Activated T-helper 1 cell treated with anti-CD3 and anti-CD28 coated beads, Interleukin-2, amount 50 U/mL, for 16 hours (primary cell): Measurements from ENCODE around the gene BRD7.
"Not testable (repeated sequence)": the region's sequence is repeated elsewhere in the genome, so short reads cannot be mapped to it uniquely, and the experiment has no call there.

Experiments used
- DNase-seq, 2 donors: peaks; one replicate each; pipeline ENCODE4 v3.0.0-alpha.2; 2020; ENCODE audit warnings: low read depth in 1 of 2, low spot score in 1 of 2

Gene BRD7

DNA sequence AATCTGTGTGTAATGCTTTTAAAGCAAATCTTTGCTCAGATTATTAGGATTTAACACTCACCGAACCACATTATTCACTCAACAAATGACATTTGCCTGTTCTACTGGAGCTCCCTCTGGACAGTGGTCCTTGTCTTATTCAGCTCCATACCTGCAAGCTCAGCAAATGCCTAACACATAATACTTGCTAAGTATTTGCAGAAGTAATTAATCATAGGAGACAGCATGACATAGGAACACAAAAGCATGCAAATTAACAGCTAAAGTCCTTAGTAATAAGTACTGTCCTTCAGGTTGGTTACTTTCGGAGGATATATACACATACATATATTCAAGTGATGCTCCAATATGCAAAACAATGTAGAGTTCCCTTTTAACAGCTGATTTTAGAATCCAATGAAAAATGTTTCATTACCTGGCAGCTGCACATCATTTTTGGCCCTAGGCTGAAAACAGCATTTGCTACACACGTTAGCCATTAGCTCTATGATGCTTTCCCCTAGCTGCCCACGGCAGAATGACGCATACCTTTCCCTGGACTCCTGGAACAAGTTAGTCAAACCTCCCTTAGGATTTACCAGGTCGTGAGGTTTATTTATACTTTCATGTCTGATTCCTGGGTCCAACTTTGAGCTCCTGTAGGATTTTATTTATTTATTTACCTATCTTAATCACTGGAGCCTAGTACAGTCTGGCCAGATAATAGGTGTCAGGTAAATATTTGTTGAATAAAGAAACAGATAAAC lies 8.6 kb downstream of the BRD7 start:
- no peak for DNase-seq

DNA sequence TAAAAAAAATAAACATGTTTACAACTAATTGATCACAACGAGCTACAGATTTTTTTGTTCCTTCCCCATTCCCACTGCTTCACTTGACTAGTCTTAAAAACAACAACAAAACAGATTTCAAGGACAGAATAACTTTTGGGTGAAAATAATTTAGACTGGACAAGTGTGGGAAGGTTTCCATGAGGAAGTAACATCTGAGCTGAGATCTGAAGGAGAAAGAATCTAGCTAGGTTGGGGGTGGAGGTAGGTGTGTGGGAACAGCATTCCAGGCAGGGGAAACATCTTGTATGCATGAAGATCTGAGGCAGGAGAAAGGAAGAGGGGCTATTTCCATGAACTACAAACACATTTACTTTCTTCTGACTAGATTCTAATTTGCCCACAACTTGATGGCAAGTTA lies 9.2 kb downstream of the BRD7 start:
- no peak for DNase-seq

- no peak for DNase-seq
These were observed 13.9 kb downstream of the BRD7 start for GRCh38 chr16:50354629-50355456.

- no peak for DNase-seq
These were observed 14.7 kb downstream of the BRD7 start for GRCh38 chr16:50354082-50354481.

DNA sequence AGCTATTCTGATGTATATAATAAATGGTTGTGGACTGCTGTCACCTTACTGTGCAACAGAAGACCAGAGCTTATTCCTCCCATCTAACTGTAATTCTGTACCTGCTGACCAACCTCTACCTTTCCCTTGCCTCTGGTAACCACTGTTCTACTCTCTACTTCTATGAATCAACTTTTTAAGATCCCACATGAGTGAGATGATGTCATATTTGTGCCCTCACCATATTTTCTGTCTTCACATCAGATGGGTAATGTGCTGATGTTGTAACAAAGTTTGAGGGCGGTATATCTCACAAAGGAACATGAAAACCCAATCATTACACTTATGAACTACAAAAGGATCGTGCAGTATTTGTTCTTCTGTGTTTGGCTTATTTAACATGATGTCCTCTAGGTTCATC lies 16.8 kb downstream of the BRD7 start:
- no peak for DNase-seq

DNA sequence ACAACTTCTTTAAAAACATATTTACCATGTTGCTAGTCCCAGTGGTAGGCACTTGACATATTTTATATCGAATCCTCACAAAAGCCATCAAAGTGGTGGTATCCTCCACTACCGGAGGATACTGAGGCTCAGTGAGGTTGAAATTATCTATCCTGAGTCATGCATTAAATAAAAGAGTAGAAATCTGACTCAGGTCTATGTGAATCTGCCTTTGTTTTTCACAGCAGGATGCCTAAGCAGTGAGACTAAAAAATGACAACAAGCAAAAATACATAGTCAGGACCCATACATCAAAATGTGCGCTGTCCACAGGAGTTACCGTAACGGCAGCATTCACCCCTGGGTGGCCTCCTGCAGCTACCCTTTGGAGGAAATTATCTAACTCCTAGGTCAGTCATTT lies 17.7 kb downstream of the BRD7 start:
- no peak for DNase-seq

- DNase-seq: not testable (repeated sequence)
These were observed 23.6 kb downstream of the BRD7 start for GRCh38 chr16:50345210-50345609.

- DNase-seq: not testable (repeated sequence)
These were observed 25.2 kb downstream of the BRD7 start for GRCh38 chr16:50343566-50343965.

DNA sequence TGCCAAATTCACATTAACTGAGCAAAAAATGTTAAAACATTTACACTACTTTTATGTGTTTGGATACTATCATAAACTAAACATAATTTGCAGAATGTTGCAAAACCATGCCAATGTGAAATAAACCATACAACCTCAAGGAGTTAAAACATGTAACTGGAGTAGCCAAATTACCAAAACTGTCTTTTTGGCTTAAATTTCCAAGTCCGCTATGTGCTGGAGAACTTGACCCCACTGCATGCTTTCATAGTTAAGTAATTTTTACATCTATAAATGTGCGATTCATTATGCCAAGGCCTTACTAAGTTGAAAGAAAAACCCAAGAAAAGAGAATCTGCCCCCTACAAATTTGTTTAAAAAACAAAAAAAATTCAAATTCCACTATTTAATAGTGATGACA lies 28.2 kb downstream of the BRD7 start:
- no peak for DNase-seq

GRCh38 chr16:50338371-50339231 lies 30.2 kb downstream of the BRD7 start:
- DNase-seq: no peak

DNA sequence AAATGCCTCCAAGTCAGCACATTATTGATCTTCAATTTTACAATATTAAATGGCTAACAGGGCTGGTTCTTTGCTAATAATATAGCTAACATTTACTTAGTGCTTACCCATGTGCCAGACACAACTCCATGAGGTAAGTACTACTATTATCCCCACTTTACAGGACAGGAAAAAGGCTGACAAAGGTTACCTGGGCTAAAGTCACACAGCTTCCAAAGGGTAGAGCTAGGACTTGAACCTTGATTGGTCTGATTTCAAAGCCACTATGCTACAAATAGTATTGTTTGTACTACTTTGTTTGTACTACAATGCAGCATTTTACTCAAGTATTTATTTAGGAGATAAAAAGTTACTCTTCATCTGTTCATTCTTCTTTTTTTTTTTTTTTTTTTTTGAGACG lies 31.9 kb downstream of the BRD7 start:
- DNase-seq: no peak

DNA sequence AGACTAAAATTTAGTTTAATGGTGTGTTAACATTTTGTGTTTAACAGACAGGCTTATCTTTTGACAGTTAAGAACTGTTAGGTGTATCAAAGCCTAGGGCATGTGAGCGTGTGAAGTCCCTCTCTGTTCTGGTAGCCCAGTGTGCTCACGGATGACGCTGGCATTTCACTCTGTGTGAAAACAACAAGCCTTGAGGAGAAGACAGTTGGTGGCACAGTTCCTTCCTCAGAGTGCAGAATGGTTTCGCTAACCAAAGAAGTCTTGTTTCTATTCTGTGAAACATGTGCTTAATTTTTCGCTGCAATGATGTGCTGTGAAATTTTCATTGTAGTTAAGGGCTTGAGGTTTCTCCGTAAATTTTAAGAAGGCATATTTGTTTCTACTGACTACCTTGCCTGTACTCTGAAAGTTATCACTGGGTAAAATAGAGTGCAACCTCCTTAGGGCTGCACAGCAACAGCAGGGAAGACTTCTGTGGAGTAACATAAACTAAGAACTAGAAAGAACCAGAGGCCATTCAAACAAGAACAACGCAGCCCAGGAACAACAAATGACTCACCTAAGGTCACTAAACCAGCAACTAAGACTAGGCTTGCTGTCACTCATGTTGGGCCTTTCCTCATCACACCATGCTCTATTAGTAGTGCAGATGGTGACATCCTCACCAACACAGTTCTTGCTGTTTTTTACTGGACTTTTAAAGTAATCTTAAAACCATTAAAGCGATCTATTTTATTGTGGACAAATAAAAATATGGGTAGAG lies 33.4 kb downstream of the BRD7 start:
- peak in 1 of 2 donors; percentile 44 for DNase-seq

DNA sequence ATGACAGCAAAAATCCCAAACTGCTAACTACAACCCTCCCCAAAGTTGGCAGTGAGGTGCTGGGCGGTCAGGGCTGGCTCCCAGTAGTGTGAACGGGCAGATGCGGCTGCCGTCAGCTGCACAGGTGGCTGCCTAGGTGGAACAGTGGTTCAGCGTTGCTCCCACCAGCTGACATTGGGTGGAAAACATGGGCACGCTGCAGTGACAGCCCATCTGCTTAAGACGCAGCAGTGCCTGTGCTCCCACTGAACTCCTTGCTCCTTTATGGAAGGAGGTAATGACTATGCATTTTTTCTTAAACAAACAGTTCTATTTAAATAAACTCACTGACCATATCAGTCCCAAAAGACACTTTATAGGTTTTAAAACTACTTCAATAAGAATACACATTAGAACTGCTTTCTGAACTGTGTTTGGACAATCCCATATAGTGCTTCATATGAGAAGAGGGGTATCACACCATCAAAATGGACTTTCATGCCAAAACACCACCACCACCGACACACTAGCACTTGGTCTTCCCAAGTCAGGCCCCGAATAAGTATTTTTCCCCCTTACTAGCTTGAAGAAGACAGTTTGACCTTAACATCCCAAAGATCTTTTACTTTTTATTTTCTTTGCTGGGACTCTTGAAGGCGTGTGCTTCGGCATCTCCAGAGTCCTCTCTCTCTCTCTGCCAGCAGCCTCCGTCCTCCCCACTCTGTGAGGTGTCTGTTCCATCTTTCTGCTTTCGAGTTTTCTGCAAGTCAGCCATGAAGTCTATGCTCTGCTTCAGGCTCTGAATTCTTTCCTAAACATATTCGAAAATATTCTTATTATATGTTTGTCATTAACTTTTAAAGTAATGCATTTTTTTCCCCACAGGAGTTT lies 34.4 kb downstream of the BRD7 start:
- DNase-seq: no peak

GRCh38 chr16:50332599-50332998 lies 36.2 kb downstream of the BRD7 start:
- DNase-seq: no peak

GRCh38 chr16:50331570-50331969 lies 37.2 kb downstream of the BRD7 start:
- no peak for DNase-seq

- no peak for DNase-seq
These were observed 39.2 kb downstream of the BRD7 start for GRCh38 chr16:50329446-50330189.

- peak in 1 of 2 donors; percentile 43 for DNase-seq
These were observed 41.8 kb downstream of the BRD7 start for GRCh38 chr16:50326835-50327465.

DNA sequence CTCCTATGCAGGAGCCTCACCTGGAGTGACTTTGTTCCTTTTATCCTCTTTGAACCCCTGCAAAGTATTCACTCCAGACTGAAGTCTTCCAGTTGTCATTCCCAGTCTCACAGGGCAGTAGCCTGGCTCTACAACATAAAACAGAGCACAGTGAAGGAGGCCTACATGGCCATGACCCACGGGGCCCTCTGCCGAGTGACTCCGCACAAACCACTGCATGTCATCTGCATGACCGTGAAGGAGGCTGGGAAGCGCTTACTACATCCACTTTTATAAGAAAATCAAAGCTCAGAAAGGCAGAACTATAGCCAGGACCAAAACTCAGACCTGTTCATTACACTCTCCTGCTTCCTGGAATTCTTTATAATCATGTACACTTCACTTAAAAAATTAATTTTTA lies 42.5 kb downstream of the BRD7 start:
- no peak for DNase-seq

GRCh38 chr16:50324345-50324744 lies 44.4 kb downstream of the BRD7 start:
- no peak for DNase-seq
